ENCODE measurements around the gene HS2ST1.

The HS2ST1 gene

GRCh38 chr1:87135329-87135712, 220.9 kb downstream of the HS2ST1 start:
- no peaks in the 10 kb centered on the region for H3K9me3 ChIP-seq
- intact Hi-C loops (cut with DNase I; ENCODE audit: low total_unique reads): no loop called here
- no peak overlapping the region for H3K4me3 ChIP-seq
- TF ChIP-seq CTCF (IDR thresholded peaks at IDR 0.05): no peak
- H3K4me1 ChIP-seq: peaks cover 0 to 14% (median 3%) of the 10 kb centered on the region in 4 donors
- no peaks in the 10 kb centered on the region for H3K36me3 ChIP-seq
- H3K27ac ChIP-seq: no peak overlapping the region
- DNase-seq: no peak
- no peaks in the 10 kb centered on the region for H3K27me3 ChIP-seq

- intact Hi-C loops (cut with DNase I; ENCODE audit: low total_unique reads): no loop called here
- no peaks in the 10 kb centered on the region for H3K27me3 ChIP-seq
- no peak for DNase-seq
- H3K36me3 ChIP-seq: no peaks in the 10 kb centered on the region
- TF ChIP-seq CTCF (IDR thresholded peaks at IDR 0.05): no peak
- peaks cover 0 to 8% (median 3%) of the 10 kb centered on the region in 4 donors for H3K4me1 ChIP-seq
- H3K9me3 ChIP-seq: no peaks in the 10 kb centered on the region
- H3K4me3 ChIP-seq: no peak overlapping the region
- H3K27ac ChIP-seq: no peak overlapping the region
Observed at GRCh38 chr1:87136607-87137341, 222.3 kb downstream of the HS2ST1 start.

DNA sequence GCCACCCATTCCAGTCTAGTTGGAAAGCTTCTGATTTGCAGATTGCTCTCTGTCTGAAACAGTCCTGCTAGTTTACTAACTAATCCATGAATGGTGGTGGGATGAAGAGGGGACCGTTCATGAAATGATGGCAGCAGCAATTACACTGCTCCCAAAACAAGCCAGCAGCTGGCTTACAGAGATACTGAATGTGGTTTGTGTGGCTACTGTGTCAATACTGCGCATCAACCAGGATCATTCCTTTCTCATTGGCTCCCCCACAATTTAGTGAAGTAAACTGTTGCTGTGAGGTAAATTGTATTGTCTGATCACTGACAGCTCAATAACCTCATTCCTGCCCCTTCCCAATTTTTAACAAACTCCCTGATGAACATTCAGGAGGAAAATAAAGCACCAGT, 222.9 kb downstream of the HS2ST1 start:
- H3K9me3 ChIP-seq: no peaks in the 10 kb centered on the region
- no peak overlapping the region for H3K27ac ChIP-seq
- peaks cover 0 to 3% (median under 1%) of the 10 kb centered on the region in 4 donors for H3K4me1 ChIP-seq
- intact Hi-C loops (cut with DNase I; ENCODE audit: low total_unique reads): no loop called here
- no peaks in the 10 kb centered on the region for H3K36me3 ChIP-seq
- no peaks in the 10 kb centered on the region for H3K27me3 ChIP-seq
- TF ChIP-seq CTCF (IDR thresholded peaks at IDR 0.05): no peak
- no peak for DNase-seq
- no peak overlapping the region for H3K4me3 ChIP-seq

- Histone ChIP-seq H3K36me3 (no peaks in the 10 kb centered on the region), H3K27me3 (no peaks in the 10 kb centered on the region), H3K4me1 (no peaks in the 10 kb centered on the region), H3K4me3 (no peak overlapping the region), H3K27ac (no peak overlapping the region), H3K9me3 (no peaks in the 10 kb centered on the region)
- no peak for DNase-seq
- no peak for TF ChIP-seq CTCF (IDR thresholded peaks at IDR 0.05)
- intact Hi-C loops (cut with DNase I; ENCODE audit: low total_unique reads): no loop called here
Observed at GRCh38 chr1:87140831-87141540, 226.6 kb downstream of the HS2ST1 start.

DNA sequence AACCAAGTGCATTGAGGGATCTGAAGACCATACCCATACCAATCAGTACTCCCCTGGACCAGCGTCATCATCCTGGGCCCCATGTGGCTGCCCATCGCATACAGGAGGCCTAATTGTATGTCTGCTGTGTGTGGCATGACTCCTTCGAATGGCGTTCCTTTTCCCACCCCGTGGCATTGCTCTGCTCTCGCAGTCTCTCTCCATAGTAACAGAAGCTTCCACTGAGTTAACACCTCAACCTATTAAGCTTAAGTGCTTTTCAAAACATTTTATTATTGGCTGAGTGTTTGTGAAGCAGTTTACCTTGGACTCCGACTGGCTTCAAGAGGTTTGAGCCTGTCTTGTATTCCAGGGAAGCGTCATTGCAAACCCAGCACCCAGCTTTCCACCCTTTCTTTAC, 227.1 kb downstream of the HS2ST1 start:
- no peak for TF ChIP-seq CTCF (IDR thresholded peaks at IDR 0.05)
- intact Hi-C loops (cut with DNase I; ENCODE audit: low total_unique reads): no loop called here
- no peaks in the 10 kb centered on the region for H3K36me3 ChIP-seq
- H3K4me3 ChIP-seq: no peak overlapping the region
- no peaks in the 10 kb centered on the region for H3K27me3 ChIP-seq
- DNase-seq: no peak
- H3K27ac ChIP-seq: no peak overlapping the region
- no peaks in the 10 kb centered on the region for H3K9me3 ChIP-seq
- H3K4me1 ChIP-seq: no peaks in the 10 kb centered on the region
